Fibroblast of skin of left biceps (primary cell): ENCODE measurements around the gene TBC1D32.
"Not testable (repeated sequence)": the region's sequence is repeated elsewhere in the genome, so short reads cannot be mapped to it uniquely, and the experiment has no call there.

Source experiments
- DNase-seq, 2 experiments: peaks; one replicate each; pipeline ENCODE4 v3.0.0-alpha.2; 2013; ENCODE audit warnings: low read depth in 2 of 2

Gene TBC1D32, protein sequence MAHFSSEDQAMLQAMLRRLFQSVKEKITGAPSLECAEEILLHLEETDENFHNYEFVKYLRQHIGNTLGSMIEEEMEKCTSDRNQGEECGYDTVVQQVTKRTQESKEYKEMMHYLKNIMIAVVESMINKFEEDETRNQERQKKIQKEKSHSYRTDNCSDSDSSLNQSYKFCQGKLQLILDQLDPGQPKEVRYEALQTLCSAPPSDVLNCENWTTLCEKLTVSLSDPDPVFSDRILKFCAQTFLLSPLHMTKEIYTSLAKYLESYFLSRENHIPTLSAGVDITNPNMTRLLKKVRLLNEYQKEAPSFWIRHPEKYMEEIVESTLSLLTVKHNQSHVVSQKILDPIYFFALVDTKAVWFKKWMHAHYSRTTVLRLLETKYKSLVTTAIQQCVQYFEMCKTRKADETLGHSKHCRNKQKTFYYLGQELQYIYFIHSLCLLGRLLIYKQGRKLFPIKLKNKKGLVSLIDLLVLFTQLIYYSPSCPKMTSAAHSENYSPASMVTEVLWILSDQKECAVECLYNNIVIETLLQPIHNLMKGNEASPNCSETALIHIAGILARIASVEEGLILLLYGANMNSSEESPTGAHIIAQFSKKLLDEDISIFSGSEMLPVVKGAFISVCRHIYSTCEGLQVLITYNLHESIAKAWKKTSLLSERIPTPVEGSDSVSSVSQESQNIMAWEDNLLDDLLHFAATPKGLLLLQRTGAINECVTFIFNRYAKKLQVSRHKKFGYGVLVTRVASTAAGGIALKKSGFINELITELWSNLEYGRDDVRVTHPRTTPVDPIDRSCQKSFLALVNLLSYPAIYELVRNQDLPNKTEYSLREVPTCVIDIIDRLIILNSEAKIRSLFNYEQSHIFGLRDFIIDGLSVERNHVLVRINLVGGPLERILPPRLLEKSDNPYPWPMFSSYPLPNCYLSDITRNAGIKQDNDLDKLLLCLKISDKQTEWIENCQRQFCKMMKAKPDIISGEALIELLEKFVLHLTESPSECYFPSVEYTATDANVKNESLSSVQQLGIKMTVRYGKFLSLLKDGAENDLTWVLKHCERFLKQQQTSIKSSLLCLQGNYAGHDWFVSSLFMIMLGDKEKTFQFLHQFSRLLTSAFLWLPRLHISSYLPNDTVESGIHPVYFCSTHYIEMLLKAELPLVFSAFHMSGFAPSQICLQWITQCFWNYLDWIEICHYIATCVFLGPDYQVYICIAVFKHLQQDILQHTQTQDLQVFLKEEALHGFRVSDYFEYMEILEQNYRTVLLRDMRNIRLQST

GRCh38 chr6:121334299-121335086 lies at the start of gene TBC1D32:
Gene TBC1D32, minus strand, starts transcription at chr6:121334480. Its CDS starts 50 bp downstream, at chr6:121334430.
- DNase-seq = peak; percentile 72 to 79

DNA sequence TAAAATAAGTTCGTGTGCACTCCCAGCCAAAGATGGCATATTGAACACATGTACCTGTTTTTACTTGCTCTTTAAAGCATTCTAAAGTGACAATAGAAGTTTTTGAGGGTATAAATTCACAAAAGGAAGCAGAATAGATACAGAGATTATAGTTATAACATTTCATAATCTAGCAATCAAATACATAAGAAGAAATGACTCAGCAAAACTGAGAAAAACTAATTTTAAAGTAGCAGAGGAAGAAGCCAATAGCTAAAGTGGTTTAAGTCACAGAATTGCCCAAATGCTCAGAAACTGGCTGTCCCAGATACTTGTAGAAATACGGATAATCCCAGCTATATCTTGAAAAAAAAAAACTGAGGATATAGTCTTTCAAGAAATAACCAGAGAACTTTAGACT lies 49.2 kb upstream of the TBC1D32 start:
- no peak for DNase-seq

GRCh38 chr6:121382467-121383121 lies 48.3 kb upstream of the TBC1D32 start:
- peak in 1 of 2 experiments; percentile 5 for DNase-seq

DNA sequence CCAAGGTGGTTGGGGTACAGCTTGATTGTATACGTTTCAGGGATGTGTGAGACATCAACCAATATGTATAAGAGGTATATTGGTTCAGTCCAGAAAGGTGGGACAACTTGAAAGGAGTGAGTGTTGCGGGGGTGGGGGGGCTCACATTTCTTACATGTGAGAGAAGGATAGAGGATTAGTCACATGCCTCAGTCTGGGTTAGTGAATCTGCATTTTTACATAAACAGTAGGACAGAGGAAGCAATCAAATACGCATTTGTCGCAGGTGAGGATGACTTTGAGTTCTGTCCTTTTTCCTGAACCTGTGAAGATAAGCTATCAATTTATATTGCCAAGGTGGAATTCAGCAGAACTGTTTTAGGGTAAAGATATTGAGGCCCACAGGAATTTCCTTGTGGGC lies 42.1 kb upstream of the TBC1D32 start:
- no peak for DNase-seq

GRCh38 chr6:121374219-121374618 lies 39.9 kb upstream of the TBC1D32 start:
- DNase-seq = not testable (repeated sequence)

DNA sequence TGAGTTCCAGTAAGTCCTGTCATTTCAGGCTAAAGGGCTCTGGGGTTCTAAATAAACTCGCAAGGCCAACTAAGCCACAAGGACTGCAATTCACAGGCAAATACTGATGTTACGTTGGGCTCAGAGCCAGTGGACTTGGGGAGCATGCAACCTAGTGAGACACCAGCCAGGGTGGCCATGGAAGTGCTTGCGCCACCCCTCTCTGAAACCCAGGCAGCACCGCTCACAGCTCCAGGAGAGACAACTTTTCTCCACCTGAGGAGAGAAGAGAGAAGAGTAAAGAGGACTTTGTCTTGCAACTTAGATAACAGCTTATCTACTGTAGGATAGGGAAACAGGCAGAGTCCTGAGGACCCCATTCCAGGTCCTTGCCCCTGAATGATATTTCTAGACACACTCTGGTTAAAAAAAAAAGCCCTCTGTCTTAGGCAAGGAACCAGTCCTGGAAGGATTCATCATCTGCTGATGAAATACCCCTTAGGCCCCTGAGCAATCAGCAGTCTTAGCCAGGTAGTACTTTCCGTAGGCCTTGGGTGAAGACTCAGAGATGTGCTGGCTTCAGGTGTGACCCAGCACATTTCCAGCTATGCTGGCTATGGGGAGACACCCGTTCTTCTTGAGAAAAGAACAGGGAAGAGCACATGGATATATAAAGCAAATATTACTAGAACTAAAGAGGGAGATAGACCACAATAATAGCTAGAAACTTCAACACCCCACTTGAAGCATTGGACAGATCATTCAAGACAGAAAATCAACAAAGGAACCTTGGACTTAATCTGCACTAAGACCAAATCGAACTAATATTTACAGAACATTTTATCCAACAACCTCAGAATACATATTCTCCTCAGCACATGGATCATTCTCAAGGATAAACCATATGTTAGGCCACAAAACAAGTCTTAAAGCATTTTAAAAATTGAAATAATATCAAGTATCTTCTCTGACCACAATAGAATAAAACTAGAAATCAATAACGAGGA lies 31.5 kb upstream of the TBC1D32 start:
- DNase-seq = no peak

DNA sequence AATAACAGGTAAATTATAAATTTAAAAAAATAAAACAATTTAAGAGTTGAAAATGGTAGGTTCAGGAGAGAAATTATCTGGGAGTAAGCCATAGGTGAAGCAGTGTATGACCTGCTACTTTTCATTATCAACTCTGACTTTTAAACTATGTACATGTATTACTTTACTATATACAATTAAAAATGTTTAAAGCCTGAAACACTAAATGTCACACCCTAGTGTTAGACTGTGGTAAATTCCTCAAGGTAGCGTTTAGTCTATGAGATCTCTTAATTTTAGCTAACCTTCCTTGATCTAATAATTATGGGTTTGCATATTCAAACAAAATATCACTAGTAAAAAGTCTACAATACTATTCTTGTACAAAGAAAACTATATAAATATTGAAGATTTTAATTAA lies 22.3 kb upstream of the TBC1D32 start:
- DNase-seq = no peak

DNA sequence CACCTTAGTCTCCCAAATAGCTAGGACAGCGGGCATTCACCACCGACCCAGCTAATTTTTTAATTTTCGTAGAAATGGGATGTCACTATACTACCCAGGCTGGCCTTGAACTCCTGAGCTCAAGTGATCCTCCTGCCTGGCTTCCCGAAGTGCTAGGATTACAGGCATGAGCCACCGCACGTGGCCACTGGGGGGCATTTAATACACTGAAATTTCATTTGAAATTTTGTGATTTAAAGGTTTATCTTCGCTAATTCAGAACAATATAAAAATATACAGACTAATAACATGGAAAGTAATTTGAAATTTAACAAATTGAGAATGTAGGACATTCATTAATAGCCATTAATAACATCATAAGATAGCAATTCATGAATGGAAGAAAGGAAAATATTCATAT lies 20.5 kb upstream of the TBC1D32 start:
- DNase-seq = no peak

DNA sequence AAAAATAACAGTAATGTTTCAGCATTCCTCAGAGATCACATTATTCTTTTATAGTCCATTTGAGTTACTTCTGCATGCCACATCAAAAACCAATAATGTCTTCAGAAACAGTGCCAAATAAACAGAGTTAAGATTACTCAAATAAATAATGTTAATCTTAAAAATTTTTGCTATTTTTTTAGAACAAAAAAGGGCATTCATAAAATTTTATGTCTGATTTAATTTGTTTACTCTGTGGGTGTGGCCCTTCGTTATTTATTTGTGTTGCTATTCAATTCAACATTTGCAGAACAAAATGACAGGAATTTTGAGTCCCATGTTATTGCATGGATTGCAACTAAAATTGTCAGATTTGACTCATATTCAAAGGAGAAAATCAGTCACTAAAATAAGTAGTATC lies 18.7 kb upstream of the TBC1D32 start:
- no peak for DNase-seq

- no peak for DNase-seq
Observed at GRCh38 chr6:121351916-121352315, 17.6 kb upstream of the TBC1D32 start.

DNA sequence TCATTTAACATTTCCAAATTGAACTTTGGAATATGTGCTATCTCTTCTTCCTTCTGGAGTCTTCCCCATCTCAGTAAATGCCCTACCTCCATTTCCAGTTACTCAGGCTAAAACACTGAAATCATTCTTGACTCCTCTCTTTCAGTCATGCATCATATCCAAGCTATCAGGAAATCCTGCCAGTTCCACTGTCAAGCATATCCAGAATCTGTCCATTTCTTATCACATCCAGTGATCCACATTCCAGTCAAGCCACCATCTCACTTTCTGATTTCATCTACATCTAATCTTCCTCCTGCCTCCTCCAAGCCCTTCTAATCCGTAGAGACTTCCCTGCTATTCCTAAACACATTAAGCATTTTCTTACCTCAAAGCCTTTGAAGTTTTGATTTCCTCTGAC lies 15.3 kb upstream of the TBC1D32 start:
- DNase-seq = no peak

DNA sequence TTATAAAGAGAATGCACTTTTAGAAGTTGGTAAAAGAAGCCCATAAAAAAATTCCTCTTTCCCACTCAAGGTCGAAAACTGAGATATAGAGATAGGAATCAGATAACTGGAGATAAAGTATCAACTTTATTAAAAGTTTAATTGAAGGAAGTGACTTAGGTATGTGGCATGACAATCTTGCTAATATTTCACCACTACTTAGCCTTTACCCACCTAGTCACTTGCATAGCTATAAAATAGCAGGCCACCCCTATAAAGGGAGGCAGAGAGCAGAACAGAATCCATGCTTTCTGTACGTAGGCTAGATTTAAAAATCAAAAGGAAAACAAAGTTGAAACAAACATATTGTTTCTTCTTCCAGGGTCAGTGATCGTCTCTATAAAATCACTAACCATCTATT lies 13.2 kb upstream of the TBC1D32 start:
- DNase-seq = no peak

- DNase-seq = no peak
Observed at GRCh38 chr6:121344539-121344938, 10.3 kb upstream of the TBC1D32 start.

GRCh38 chr6:121339639-121340226 lies 5.5 kb upstream of the TBC1D32 start:
- DNase-seq = no peak

GRCh38 chr6:121338956-121339355 lies 4.7 kb upstream of the TBC1D32 start:
- DNase-seq = no peak

- DNase-seq = no peak
Observed at GRCh38 chr6:121338366-121338765, 4.1 kb upstream of the TBC1D32 start.

DNA sequence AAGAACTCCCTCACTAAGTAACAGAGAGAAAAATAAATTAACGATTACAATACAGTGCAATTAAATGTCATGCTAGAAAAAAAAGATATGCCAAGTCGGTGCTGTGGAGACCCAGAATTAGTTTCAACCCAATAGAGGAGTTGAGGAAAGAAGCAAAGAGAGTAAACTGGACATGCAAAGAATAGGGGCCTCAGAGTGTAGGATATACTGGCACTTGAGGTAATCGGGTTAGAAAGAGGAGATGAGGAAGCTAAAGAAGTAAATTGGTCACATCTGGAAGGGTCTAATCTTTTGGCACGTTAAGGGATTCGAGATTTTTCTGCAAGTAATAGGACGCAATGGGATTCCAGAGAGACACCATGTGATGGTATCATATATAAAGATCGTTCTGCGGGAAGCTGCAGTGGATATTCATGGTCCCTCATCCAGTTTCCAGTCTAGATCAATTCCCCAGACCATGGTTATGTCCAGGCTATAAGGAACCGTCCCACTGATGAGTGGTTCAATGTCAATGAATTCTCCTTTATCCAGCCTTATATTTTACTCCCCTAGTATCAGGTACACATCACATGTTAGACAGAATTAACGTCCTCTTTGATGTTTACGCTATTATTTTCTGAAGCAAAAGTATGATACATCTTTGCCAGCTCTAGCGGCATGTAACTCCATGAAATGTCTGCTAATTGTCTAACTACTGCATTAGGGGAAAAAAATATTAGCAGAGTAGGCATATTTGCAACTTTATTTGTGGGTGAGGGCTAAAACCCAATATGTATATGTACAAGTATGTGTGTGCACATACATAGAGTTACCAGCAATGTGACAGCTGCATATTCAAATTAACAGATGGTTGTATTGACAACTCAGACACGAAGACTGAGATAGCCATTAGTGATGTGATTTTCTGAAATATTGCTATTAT lies 1.1 kb upstream of the TBC1D32 start:
- DNase-seq = no peak

DNA sequence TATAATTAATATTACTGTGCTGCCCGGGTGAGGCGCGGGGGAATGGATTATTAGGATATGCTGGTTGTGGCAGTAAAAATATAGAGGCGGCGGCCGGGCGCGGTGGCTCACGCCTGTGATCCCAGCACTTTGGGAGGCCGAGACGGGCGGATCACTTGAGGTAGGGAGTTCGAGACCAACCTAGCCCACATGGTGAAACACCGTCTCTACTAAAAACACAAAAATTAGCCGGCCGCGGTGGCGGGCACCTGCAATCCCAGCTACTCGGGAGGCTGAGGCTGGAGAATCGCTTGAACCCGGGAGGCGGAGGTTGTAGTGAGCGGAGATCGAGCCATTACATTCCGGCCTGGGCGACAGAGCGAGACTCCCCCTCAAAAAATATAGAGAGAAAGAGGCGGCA lies 586 bp downstream of the TBC1D32 start:
- DNase-seq = not testable (repeated sequence)
